GM21737 (cell line): ENCODE results near the gene LDB2.

Experiments
- ATAC-seq: cut with Tn5 transposase; IDR thresholded peaks from one replicate; pipeline ENCODE4 v1.9.1; 2021; ENCODE audit warnings: mild to moderate bottlenecking, moderate library complexity; ENCODE audit not compliant: unreplicated experiment

The LDB2 gene

GRCh38 chr4:16728111-16728510 lies 170.3 kb downstream of the LDB2 start:
- no peak for ATAC-seq

- no peak for ATAC-seq
These were observed 171.2 kb downstream of the LDB2 start for GRCh38 chr4:16727218-16727617.

- no peak for ATAC-seq
These were observed 171.9 kb downstream of the LDB2 start for GRCh38 chr4:16726368-16727050.

GRCh38 chr4:16725252-16725651 lies 173.2 kb downstream of the LDB2 start:
- no peak for ATAC-seq

- ATAC-seq: no peak
These were observed 176.0 kb downstream of the LDB2 start for GRCh38 chr4:16722416-16722815.

- no peak for ATAC-seq
These were observed 176.7 kb downstream of the LDB2 start for GRCh38 chr4:16721613-16722291.

- ATAC-seq: no peak
These were observed 177.7 kb downstream of the LDB2 start for GRCh38 chr4:16720761-16721160.

- no peak for ATAC-seq
These were observed 181.0 kb downstream of the LDB2 start for GRCh38 chr4:16717266-16717970.

GRCh38 chr4:16715482-16715881 lies 183.0 kb downstream of the LDB2 start:
- ATAC-seq: no peak

- no peak for ATAC-seq
These were observed 184.3 kb downstream of the LDB2 start for GRCh38 chr4:16714191-16714590.

GRCh38 chr4:16713696-16714095 lies 184.7 kb downstream of the LDB2 start:
- no peak for ATAC-seq

- ATAC-seq: no peak
These were observed 185.2 kb downstream of the LDB2 start for GRCh38 chr4:16713271-16713670.

- no peak for ATAC-seq
These were observed 188.2 kb downstream of the LDB2 start for GRCh38 chr4:16710198-16710597.

GRCh38 chr4:16707874-16708273 lies 190.6 kb downstream of the LDB2 start:
- ATAC-seq: no peak

- no peak for ATAC-seq
These were observed 192.2 kb downstream of the LDB2 start for GRCh38 chr4:16706251-16706650.

- no peak for ATAC-seq
These were observed 193.1 kb downstream of the LDB2 start for GRCh38 chr4:16705341-16705740.

- ATAC-seq: no peak
These were observed 194.0 kb downstream of the LDB2 start for GRCh38 chr4:16704489-16704888.

GRCh38 chr4:16695896-16696295 lies 202.5 kb downstream of the LDB2 start:
- no peak for ATAC-seq

GRCh38 chr4:16694884-16695276 lies 203.6 kb downstream of the LDB2 start:
- no peak for ATAC-seq

GRCh38 chr4:16694173-16694883 lies 204.1 kb downstream of the LDB2 start:
- ATAC-seq: no peak

- no peak for ATAC-seq
These were observed 204.8 kb downstream of the LDB2 start for GRCh38 chr4:16693641-16694040.
